Osteoblast (primary cell): Measurements from ENCODE around the gene PLA2G4E. TPM values are rescaled to one million over a fixed set of nuclear protein-coding genes. Genes with fewer than 3 reads are reported as not detected.

Experiments
- DNase-seq: peaks from one replicate; pipeline ENCODE4 v3.0.0; 2011; ENCODE audit warnings: low spot score, mixed read lengths; ENCODE audit not compliant: insufficient read length; ENCODE audit errors: missing footprints
- H2AFZ ChIP-seq: 2 replicates; pipeline ENCODE4 v1.6.0; 2011; ENCODE audit warnings: mild to moderate bottlenecking, low read length
- H3K27ac ChIP-seq: 2 replicates; pipeline ENCODE4 v1.5.1; 2011; ENCODE audit warnings: mild to moderate bottlenecking, low read depth, low read length, moderate library complexity
- H3K27me3 ChIP-seq: 2 replicates; pipeline ENCODE4 v1.6.0; 2012; ENCODE audit warnings: mild to moderate bottlenecking, control low read depth, inconsistent platforms, low read length, moderate library complexity; ENCODE audit not compliant: insufficient read depth
- H3K36me3 ChIP-seq: 2 replicates; pipeline ENCODE4 v1.5.1; 2011; ENCODE audit warnings: mild to moderate bottlenecking, low read length, control low read depth, moderate library complexity; ENCODE audit not compliant: insufficient read depth
- H3K4me1 ChIP-seq: 2 replicates; pipeline ENCODE4 v1.5.1; 2011; ENCODE audit warnings: mild to moderate bottlenecking, low read length, control low read depth, moderate library complexity; ENCODE audit not compliant: insufficient read depth
- H3K4me2 ChIP-seq: 2 replicates; pipeline ENCODE4 v1.6.0; 2011; ENCODE audit warnings: mild to moderate bottlenecking, low read length; ENCODE audit not compliant: insufficient read depth
- H3K4me3 ChIP-seq: fragments of 200-600 bp; sonication (generic); 3 replicates; pipeline ENCODE4 v1.5.1; 2012; ENCODE audit warnings: mild to moderate bottlenecking, low read length, inconsistent platforms; ENCODE audit not compliant: insufficient read depth
- H3K79me2 ChIP-seq: 2 replicates; pipeline ENCODE4 v1.6.0; 2012; ENCODE audit warnings: mild to moderate bottlenecking, low read length, control low read depth, inconsistent platforms; ENCODE audit not compliant: insufficient read depth
- H3K9me3 ChIP-seq: 2 replicates; pipeline ENCODE4 v1.5.1; 2011; ENCODE audit warnings: low read depth, low read length, control low read depth
- H4K20me1 ChIP-seq: 2 replicates; pipeline ENCODE4 v1.6.0; 2012; ENCODE audit warnings: mild to moderate bottlenecking, low read length, control low read depth; ENCODE audit not compliant: insufficient read depth
- CTCF ChIP-seq: IDR thresholded peaks from 2 replicates; pipeline ENCODE4 v1.5.1; 2011; ENCODE audit warnings: mild to moderate bottlenecking, low read depth, low read length, moderate library complexity; ENCODE audit errors: extremely low read depth
- total RNA-seq: library from RNA; depleted of rRNA; stranded (reverse); fragments of >200 nt; gene quantifications from 2 replicates; pipeline ENCODE4 v1.2.3, GENCODE V29; 2012

The PLA2G4E gene
- total RNA-seq, 1 donor: not detected

DNA sequence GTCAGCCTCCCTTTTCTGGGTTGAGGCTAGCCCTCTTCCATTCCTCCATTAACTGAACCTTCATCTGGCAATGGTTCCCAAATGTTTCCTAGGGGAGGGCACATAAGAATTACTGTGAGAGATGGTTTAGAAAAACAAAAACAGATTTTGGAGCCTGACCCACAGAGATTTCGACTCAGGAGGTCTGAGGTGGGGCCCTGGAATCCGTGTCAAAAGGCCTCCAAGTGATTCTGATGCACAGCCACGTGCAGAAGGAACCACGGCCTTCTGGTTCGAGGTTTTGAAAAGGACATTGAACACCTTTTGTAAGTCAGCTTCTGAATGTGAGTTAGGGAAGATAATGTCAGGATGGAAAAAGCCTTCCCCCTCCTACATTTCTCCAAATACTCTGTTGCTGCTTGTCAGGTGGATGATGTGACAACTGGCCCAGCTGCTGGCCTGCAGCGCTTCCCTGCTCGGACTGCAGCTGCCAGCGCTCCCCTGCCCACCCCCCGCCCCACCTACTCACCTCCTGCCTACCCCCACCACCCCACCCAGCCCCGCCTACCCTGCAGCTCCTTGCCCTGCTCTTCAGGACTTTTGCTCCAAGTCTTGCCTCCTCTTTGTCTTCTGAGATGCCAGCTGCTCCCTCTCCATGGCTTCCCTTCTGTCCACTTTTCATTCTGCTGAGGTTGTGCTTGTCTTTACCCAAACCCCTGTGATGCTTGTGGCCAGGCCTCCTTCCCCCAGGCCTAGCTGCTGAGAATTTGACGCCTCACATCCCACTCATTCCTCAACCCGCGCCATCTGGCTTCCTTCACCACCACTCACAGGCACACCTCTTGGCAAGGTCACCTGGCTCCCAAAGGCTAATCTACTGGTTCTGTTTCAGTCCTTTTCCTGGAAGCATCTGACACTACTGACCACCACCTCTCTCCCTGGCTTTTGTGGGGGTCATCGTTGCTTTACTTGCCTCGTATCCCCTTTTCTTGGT, 55.1 kb downstream of the PLA2G4E start:
- Histone ChIP-seq H4K20me1 (no peaks in the 10 kb centered on the region), H3K27ac (no peak overlapping the region), H3K4me2 (no peak overlapping the region), H3K4me3 (no peak overlapping the region), H3K79me2 (peaks cover 68% of the 10 kb centered on the region), H3K4me1 (peaks cover 28% of the 10 kb centered on the region), H3K9me3 (no peaks in the 10 kb centered on the region), H3K36me3 (no peaks in the 10 kb centered on the region), H2AFZ (no peak overlapping the region), H3K27me3 (no peaks in the 10 kb centered on the region)
- no peak for DNase-seq
- TF ChIP-seq CTCF: no peak

GRCh38 chr15:41961595-41962202, 59.1 kb downstream of the PLA2G4E start:
- no peaks in the 10 kb centered on the region for H3K36me3 ChIP-seq
- H3K4me2 ChIP-seq: peak overlapping the region; percentile 15
- peak overlapping the region; percentile 41 for H3K27ac ChIP-seq
- H3K4me1 ChIP-seq: peaks cover 27% of the 10 kb centered on the region
- H4K20me1 ChIP-seq: no peaks in the 10 kb centered on the region
- no peaks in the 10 kb centered on the region for H3K27me3 ChIP-seq
- no peak overlapping the region for H3K4me3 ChIP-seq
- no peaks in the 10 kb centered on the region for H3K9me3 ChIP-seq
- DNase-seq: no peak
- H2AFZ ChIP-seq: no peak overlapping the region
- H3K79me2 ChIP-seq: peaks cover 67% of the 10 kb centered on the region
- TF ChIP-seq CTCF: no peak

DNA sequence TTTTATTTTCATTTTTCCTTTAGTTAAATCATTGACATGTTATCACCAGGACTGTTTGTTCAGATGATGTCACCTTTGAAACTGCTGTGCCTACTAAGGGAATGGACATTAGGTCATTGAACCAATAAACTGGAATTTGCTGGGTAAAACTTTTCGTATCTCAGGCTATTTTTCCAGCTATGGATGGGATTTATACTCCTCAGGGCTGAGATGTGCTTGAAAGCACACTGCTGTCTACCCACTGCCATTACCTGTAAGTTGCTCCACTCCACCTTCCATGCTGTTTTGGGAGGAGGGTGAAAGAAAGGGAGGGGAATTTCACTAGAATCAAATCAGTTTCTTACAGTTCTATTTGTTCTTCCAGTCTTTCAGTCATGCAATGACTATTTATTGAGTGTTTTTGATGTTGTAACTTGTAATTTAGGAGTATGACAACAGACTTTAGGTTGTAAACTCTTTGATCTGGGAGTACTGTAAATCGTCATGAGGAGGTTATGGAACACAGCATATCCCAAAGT, 59.8 kb downstream of the PLA2G4E start:
- no peak for TF ChIP-seq CTCF
- Histone ChIP-seq H3K79me2 (peaks cover 67% of the 10 kb centered on the region), H2AFZ (no peak overlapping the region), H3K9me3 (no peaks in the 10 kb centered on the region), H3K4me3 (no peak overlapping the region), H3K4me1 (peaks cover 26% of the 10 kb centered on the region), H3K27ac (peak overlapping the region; percentile 41), H4K20me1 (peaks cover under 1% of the 10 kb centered on the region), H3K4me2 (peak overlapping the region; percentile 15), H3K27me3 (no peaks in the 10 kb centered on the region), H3K36me3 (no peaks in the 10 kb centered on the region)
- peak; percentile 92 for DNase-seq

DNA sequence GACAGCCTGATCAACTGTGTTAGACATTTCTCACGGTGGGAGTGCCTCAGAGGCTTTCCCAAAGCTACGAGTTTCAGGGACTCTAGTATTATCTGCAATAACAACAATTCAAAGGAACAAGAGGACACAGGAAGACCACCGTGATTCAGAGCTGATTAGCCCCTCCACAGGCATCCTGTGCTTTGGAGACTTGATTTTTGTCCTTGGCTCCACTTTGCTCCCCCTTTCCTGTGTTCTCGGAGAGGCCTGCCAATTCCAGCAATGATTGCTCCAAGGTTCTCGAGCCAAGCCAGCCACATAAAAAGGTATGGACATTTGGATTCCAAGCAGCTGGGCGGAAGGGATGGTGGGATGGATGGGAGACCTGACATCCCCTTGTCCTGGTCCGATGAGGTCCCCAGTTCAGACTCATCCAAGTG, 62.8 kb downstream of the PLA2G4E start:
- no peaks in the 10 kb centered on the region for H3K9me3 ChIP-seq
- H3K4me1 ChIP-seq: peaks cover 24% of the 10 kb centered on the region
- peaks cover 61% of the 10 kb centered on the region for H3K79me2 ChIP-seq
- no peak overlapping the region for H2AFZ ChIP-seq
- H3K27me3 ChIP-seq: no peaks in the 10 kb centered on the region
- H3K36me3 ChIP-seq: peaks cover 10% of the 10 kb centered on the region
- no peak overlapping the region for H3K4me2 ChIP-seq
- no peak for TF ChIP-seq CTCF
- H4K20me1 ChIP-seq: peaks cover 3% of the 10 kb centered on the region
- no peak overlapping the region for H3K27ac ChIP-seq
- DNase-seq: no peak
- no peak overlapping the region for H3K4me3 ChIP-seq
